Suprapubic skin (tissue), 4 donors: ENCODE data around the gene NEGR1. TPM values are rescaled to one million over a fixed set of nuclear protein-coding genes. Genes with fewer than 3 reads are reported as not detected.

ENCODE experiments used
- DNase-seq, 2 donors: peaks; one replicate each; pipeline ENCODE4 v3.0.0-alpha.2; 2019; ENCODE audit warnings: low spot score in 2 of 2
- H3K27ac ChIP-seq: fragments of 200-600 bp; sonication (generic); one replicate; pipeline ENCODE4 v1.5.1; 2019
- H3K27me3 ChIP-seq: fragments of 200-600 bp; sonication (generic); one replicate; pipeline ENCODE4 v1.5.1; 2019
- H3K36me3 ChIP-seq: fragments of 200-600 bp; sonication (generic); one replicate; pipeline ENCODE4 v1.5.1; 2019
- H3K4me1 ChIP-seq: fragments of 200-600 bp; sonication (generic); one replicate; pipeline ENCODE4 v1.5.1; 2019
- H3K4me3 ChIP-seq: fragments of 200-600 bp; sonication (generic); one replicate; pipeline ENCODE4 v1.5.1; 2019; ENCODE audit warnings: mild to moderate bottlenecking
- H3K9me3 ChIP-seq: fragments of 200-600 bp; sonication (generic); one replicate; pipeline ENCODE4 v1.5.1; 2019
- EP300 ChIP-seq: sonication (generic); formaldehyde crosslinking; IDR thresholded peaks from one replicate; pipeline ENCODE4 v1.6.1; 2017; ENCODE audit warnings: antibody characterized with exemption
- POLR2A ChIP-seq, 2 donors: fragments of 450-650 bp; IDR thresholded peaks; one replicate each; pipeline ENCODE4 v1.6.1; 2017; ENCODE audit warnings: antibody characterized with exemption in 2 of 2, mild to moderate bottlenecking in 2 of 2, moderate library complexity in 2 of 2
- POLR2AphosphoS5 ChIP-seq, 3 donors: sonication (generic); formaldehyde crosslinking; IDR thresholded peaks; one replicate each; pipeline ENCODE4 v1.6.1; 2017; ENCODE audit warnings: antibody characterized with exemption in 3 of 3
- WGBS: methylation state at CpG from one replicate; pipeline ENCODE4 v1.1.5; 2018; 5-methylcytosine and 5-hydroxymethylcytosine counted together
- total RNA-seq, 4 donors: library from RNA; depleted of rRNA; stranded (reverse); fragments of >200 nt; gene quantifications; one replicate each; pipeline ENCODE4 v1.1.0, GENCODE V29; 2016
- TF ChIP-seq, protein P1 (sequence below), 2 donors: fragments of 200-600 bp in 1 of 2; fragments of 450-650 bp in 1 of 2; sonication (generic) in 1 of 2; IDR thresholded peaks; one replicate each; pipeline ENCODE4 v1.5.1; 2016 to 2019; ENCODE audit warnings: antibody characterized with exemption in 2 of 2, mild to moderate bottlenecking in 1 of 2, moderate library complexity in 1 of 2

Gene NEGR1
- total RNA-seq, 4 donors from 2014 or later, result 3.0 to 9.9 (median 3.8) TPM

DNA sequence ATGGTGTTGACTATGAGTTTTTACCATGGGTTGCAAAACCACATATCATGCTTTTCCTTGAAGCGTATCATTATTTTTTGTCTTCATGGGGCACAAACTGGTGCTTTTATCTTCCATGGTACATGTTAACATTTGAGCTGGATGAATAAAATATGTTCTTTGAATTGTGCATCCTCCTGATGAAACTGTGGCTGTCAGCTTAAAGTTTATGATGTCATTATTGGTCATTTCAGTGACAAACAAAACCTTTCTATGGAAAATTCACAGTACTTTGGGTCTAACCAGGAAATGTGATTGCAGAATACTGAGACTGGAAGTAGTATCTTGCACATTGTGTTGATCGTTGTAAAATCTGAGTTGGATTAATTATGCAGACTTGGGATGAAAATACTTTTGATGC is 909.8 kb downstream of the NEGR1 start:
- WGBS, result 85% methylated on average over 2 of the region's 2 CpGs
- Histone ChIP-seq H3K27ac (no peak overlapping the region), H3K9me3 (no peaks in the 10 kb centered on the region), H3K4me1 (no peaks in the 10 kb centered on the region), H3K36me3 (no peaks in the 10 kb centered on the region), H3K27me3 (no peaks in the 10 kb centered on the region), H3K4me3 (no peak overlapping the region)
- TF ChIP-seq POLR2AphosphoS5 (IDR thresholded peaks at IDR 0.05) (no peak), POLR2A (IDR thresholded peaks at IDR 0.05) (no peak)
- TF ChIP-seq, protein P1, sequence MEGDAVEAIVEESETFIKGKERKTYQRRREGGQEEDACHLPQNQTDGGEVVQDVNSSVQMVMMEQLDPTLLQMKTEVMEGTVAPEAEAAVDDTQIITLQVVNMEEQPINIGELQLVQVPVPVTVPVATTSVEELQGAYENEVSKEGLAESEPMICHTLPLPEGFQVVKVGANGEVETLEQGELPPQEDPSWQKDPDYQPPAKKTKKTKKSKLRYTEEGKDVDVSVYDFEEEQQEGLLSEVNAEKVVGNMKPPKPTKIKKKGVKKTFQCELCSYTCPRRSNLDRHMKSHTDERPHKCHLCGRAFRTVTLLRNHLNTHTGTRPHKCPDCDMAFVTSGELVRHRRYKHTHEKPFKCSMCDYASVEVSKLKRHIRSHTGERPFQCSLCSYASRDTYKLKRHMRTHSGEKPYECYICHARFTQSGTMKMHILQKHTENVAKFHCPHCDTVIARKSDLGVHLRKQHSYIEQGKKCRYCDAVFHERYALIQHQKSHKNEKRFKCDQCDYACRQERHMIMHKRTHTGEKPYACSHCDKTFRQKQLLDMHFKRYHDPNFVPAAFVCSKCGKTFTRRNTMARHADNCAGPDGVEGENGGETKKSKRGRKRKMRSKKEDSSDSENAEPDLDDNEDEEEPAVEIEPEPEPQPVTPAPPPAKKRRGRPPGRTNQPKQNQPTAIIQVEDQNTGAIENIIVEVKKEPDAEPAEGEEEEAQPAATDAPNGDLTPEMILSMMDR (IDR thresholded peaks at IDR 0.05), result no peak
- DNase-seq, result no peak

DNA sequence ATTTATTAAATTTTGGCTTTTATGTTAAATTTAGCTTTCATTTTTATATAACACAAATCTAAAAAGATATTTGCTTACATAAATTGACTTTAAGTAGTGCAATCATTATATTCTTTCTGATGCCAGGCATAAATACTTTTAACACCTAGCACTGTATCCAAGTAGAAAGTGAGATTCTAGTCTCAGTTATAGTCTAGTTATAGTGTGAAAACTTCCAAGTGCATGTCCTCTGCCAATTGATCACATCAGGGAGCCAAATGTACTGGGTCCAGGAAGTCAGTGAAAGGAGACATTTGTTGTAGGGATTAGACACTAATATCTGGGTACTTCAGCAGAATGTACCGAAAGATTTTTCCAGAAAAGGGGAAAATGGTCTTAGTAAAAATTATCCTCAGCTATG is 910.8 kb downstream of the NEGR1 start:
- Histone ChIP-seq H3K36me3 (no peaks in the 10 kb centered on the region), H3K4me3 (no peak overlapping the region), H3K9me3 (no peaks in the 10 kb centered on the region), H3K4me1 (no peaks in the 10 kb centered on the region), H3K27me3 (no peaks in the 10 kb centered on the region), H3K27ac (no peak overlapping the region)
- no peak for DNase-seq
- TF ChIP-seq EP300 (no peak), POLR2A (IDR thresholded peaks at IDR 0.05) (no peak), POLR2AphosphoS5 (IDR thresholded peaks at IDR 0.05) (no peak)
- TF ChIP-seq, protein P1 (IDR thresholded peaks at IDR 0.05), result no peak
- WGBS, result 88% methylated on average over 1 of the region's 1 CpG

DNA sequence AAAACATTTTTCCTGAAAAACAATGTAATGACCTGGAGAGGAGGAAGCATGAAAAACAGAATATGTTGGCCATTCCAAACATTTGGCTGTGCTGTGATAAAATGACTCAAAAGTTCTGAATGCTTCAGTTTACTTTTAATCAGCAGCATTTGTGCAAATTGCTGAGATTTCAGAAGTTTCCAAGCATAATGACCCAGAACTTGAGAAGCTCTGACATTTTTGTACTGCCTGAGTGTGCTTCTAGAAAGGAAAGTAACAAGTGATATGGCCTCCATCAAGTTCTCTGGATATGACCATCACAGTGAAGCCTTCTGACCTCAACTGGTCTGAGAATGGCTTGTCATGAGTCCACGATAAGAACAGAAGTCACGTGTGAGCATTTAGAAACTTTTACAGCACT is 918.1 kb downstream of the NEGR1 start:
- no peak for TF ChIP-seq POLR2AphosphoS5 (IDR thresholded peaks at IDR 0.05)
- no peaks in the 10 kb centered on the region for H3K4me1 ChIP-seq
- no peak for DNase-seq
- H3K36me3 ChIP-seq, result no peaks in the 10 kb centered on the region
- no peak overlapping the region for H3K27ac ChIP-seq
- no peaks in the 10 kb centered on the region for H3K9me3 ChIP-seq
- 71% methylated on average over 2 of the region's 2 CpGs for WGBS
- no peaks in the 10 kb centered on the region for H3K27me3 ChIP-seq
- no peak overlapping the region for H3K4me3 ChIP-seq

DNA sequence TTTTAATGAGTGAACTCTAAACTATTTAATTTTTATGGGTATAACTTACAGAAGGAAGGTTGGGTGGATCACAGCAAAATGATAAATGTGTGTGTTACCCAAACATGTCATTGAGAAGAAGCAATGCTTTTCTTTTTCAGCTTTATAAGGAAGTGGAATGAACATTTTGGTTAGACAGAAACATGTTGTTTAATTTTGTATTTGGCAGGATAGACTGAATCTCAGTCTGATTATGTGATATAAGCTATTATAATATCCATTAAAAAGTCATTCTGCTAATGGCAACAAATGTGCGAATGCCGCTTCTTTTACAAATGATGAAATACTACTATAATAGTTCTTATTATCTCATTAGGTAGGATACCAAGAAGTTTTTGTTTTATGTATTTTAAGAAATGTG is 919.6 kb downstream of the NEGR1 start:
- 72% methylated on average over 2 of the region's 2 CpGs for WGBS
- Histone ChIP-seq H3K27me3 (no peaks in the 10 kb centered on the region), H3K4me3 (no peak overlapping the region), H3K27ac (no peak overlapping the region), H3K4me1 (no peaks in the 10 kb centered on the region), H3K36me3 (no peaks in the 10 kb centered on the region), H3K9me3 (peaks cover 3% of the 10 kb centered on the region)
- TF ChIP-seq POLR2A (IDR thresholded peaks at IDR 0.05), result no peak
- no peak for TF ChIP-seq EP300
- DNase-seq, result no peak

DNA sequence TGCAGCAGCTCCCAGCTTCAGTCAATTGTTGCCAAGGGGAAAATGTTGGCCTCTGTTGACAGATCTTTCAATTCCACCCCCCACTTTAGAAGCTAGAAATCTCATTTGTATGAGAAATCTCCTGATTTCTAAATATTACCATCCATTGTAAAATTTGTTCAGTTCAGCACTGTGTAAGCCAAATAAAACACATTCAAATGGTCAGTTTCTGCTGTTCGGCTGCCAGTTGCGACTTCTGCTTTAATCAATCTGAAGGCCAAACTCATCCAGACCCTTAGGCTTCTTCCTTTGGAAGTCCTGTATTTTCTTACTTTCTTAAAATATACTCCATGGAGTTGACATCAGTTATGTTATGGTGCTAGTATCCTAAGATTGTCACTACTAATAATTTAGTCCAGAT is 920.3 kb downstream of the NEGR1 start:
- Histone ChIP-seq H3K27ac (no peak overlapping the region), H3K4me1 (no peaks in the 10 kb centered on the region), H3K9me3 (peaks cover 3% of the 10 kb centered on the region), H3K4me3 (no peak overlapping the region), H3K36me3 (no peaks in the 10 kb centered on the region), H3K27me3 (no peaks in the 10 kb centered on the region)
- 66% methylated on average over 2 of the region's 2 CpGs for WGBS
- DNase-seq, result no peak
- TF ChIP-seq, protein P1 (IDR thresholded peaks at IDR 0.05), result no peak
- TF ChIP-seq POLR2AphosphoS5 (IDR thresholded peaks at IDR 0.05) (no peak), EP300 (no peak), POLR2A (IDR thresholded peaks at IDR 0.05) (no peak)

DNA sequence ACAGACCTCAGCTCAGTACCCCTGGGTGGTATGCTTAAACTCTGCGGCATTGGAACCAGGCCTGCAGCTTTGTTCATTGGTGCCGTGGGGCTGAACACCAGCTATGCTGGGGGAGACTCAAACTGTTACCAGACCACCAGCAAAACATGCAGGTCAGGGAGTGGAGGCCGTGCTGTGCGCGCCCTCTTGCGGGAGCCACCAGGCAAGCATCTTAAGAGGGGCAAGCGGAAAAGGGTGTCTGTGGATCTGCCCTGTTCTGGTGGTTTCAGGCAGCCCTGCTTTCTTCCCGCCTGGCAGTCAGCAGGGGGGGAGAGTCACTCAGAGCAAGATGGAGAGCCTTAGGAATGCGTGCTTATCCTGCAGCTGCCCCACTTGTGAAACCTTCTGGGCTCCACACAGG is 924.6 kb downstream of the NEGR1 start:
- no peak for TF ChIP-seq EP300
- TF ChIP-seq POLR2A (IDR thresholded peaks at IDR 0.05), result no peak
- TF ChIP-seq, protein P1 (IDR thresholded peaks at IDR 0.05), result no peak
- TF ChIP-seq POLR2AphosphoS5 (IDR thresholded peaks at IDR 0.05), result no peak
- H3K4me1 ChIP-seq, result no peaks in the 10 kb centered on the region
- no peaks in the 10 kb centered on the region for H3K36me3 ChIP-seq
- DNase-seq, result no peak
- 78% methylated on average over 7 of the region's 9 CpGs for WGBS
- H3K27me3 ChIP-seq, result no peaks in the 10 kb centered on the region
- no peak overlapping the region for H3K27ac ChIP-seq
- H3K4me3 ChIP-seq, result no peak overlapping the region
- H3K9me3 ChIP-seq, result peaks cover 3% of the 10 kb centered on the region
